Body of pancreas (tissue), 4 donors: Measurements from ENCODE around the gene RUBCN. TPM values are rescaled to one million over a fixed set of nuclear protein-coding genes. Genes with fewer than 3 reads are reported as not detected.
A peak's percentile ranks its signal among the peaks of the same experiment; 100 is the strongest.
"Not testable (repeated sequence)": the region's sequence is repeated elsewhere in the genome, so short reads cannot be mapped to it uniquely, and the experiment has no call there.

Experiments used
- ATAC-seq: fragments of 150-250 bp; one replicate; pipeline ENCODE4 v1.9.1; 2016
- DNase-seq, 4 donors: peaks; one replicate each; pipeline ENCODE4 v3.0.0-alpha.2; 2019
- H3K27ac ChIP-seq, 4 donors: fragments of 200-600 bp; sonication (generic); 1 replicate in 3 of 4; 2 replicates in 1 of 4; pipeline versions ENCODE4 v1.5.1 to v1.6.1; 2016 to 2019; ENCODE audit warnings: mild to moderate bottlenecking in 1 of 4, mixed read lengths in 1 of 4, moderate library complexity in 1 of 4
- H3K27me3 ChIP-seq, 2 donors: fragments of 200-600 bp; sonication (generic); one replicate each; pipeline ENCODE4 v1.6.0; 2016; ENCODE audit warnings: mild to moderate bottlenecking in 1 of 2
- H3K36me3 ChIP-seq, 2 donors: fragments of 200-600 bp; sonication (generic); replicated peaks in 1 of 2; 2 replicates each; pipeline ENCODE4 v1.5.1; 2016; ENCODE audit warnings: low read depth in 2 of 2; ENCODE audit not compliant: insufficient read depth in 1 of 2
- H3K4me1 ChIP-seq: fragments of 200-600 bp; sonication (generic); one replicate; pipeline ENCODE4 v1.6.0; 2016
- H3K4me3 ChIP-seq, 2 donors: fragments of 200-600 bp; sonication (generic); 1 replicate in 1 of 2; 2 replicates in 1 of 2; pipeline ENCODE4 v1.5.1; 2016 to 2019
- H3K9me3 ChIP-seq, 3 donors: fragments of 200-600 bp; sonication (generic); 1 replicate in 2 of 3; 2 replicates in 1 of 3; pipeline ENCODE4 v1.5.1; 2016
- CTCF ChIP-seq, 7 experiments: fragments of 450-650 bp in 4 of 7; fragments of 200-600 bp in 3 of 7; sonication (generic) in 3 of 7; IDR thresholded peaks; one replicate each; pipeline ENCODE4 v1.5.1; 2016 to 2019; ENCODE audit warnings: antibody characterized with exemption in 7 of 7
- POLR2A ChIP-seq, 3 donors: fragments of 450-650 bp; IDR thresholded peaks; one replicate each; pipeline ENCODE4 v1.6.1; 2016; ENCODE audit warnings: antibody characterized with exemption in 3 of 3, mild to moderate bottlenecking in 2 of 3
- WGBS, 2 donors: methylation state at CpG; one replicate each; pipeline ENCODE4 v1.1.5; 2017; 5-methylcytosine and 5-hydroxymethylcytosine counted together
- intact Hi-C: fragments of 100-400 bp; cut with DNase I; formaldehyde crosslinking; loops from one replicate; pipeline ENCODE4 v1.15.1; 2023
- total RNA-seq, 2 donors: library from RNA; depleted of rRNA; stranded (reverse); fragments of >200 nt; gene quantifications; one replicate each; pipeline ENCODE4 v1.1.0, GENCODE V29; 2016

RUBCN gene
- total RNA-seq, 2 donors from 2014 or later = 23.1 to 33.0 TPM

GRCh38 chr3:197673170-197673569 lies 63.5 kb downstream of the RUBCN start:
- intact Hi-C loops = no loop called here
- 93 to 94% methylated on average over 4 of the region's 4 CpGs for WGBS, 2 donors
- no peak for DNase-seq
- no peaks in the 10 kb centered on the region for H3K27me3 ChIP-seq
- H3K27ac ChIP-seq = no peak overlapping the region
- H3K4me3 ChIP-seq = no peak overlapping the region
- ATAC-seq = no peak
- H3K36me3 ChIP-seq = peaks cover 0 to 11% of the 10 kb centered on the region in 2 donors
- no peaks in the 10 kb centered on the region for H3K9me3 ChIP-seq
- TF ChIP-seq CTCF (IDR thresholded peaks at IDR 0.05) (no peak), POLR2A (IDR thresholded peaks at IDR 0.05) (no peak)
- peaks cover 21% of the 10 kb centered on the region for H3K4me1 ChIP-seq

- TF ChIP-seq CTCF (IDR thresholded peaks at IDR 0.05) (no peak), POLR2A (IDR thresholded peaks at IDR 0.05) (no peak)
- Histone ChIP-seq H3K4me3 (no peak overlapping the region), H3K27me3 (no peaks in the 10 kb centered on the region), H3K4me1 (peaks cover 30% of the 10 kb centered on the region), H3K36me3 (peaks cover 0 to 8% of the 10 kb centered on the region in 2 donors), H3K27ac (no peak overlapping the region), H3K9me3 (no peaks in the 10 kb centered on the region)
- 91 to 100% methylated on average over 1 of the region's 1 CpG for WGBS, 2 donors
- intact Hi-C loops = no loop called here
- DNase-seq (no peak), ATAC-seq (no peak)
Observed at GRCh38 chr3:197670361-197670760, 66.3 kb downstream of the RUBCN start.

GRCh38 chr3:197667968-197668367 lies 68.7 kb downstream of the RUBCN start:
- intact Hi-C loops = no loop called here
- no peaks in the 10 kb centered on the region for H3K9me3 ChIP-seq
- no peak overlapping the region for H3K4me3 ChIP-seq
- DNase-seq (peak in 3 of 4 donors; percentile 39 to 48 (median 43)), ATAC-seq (peak; percentile 43)
- H3K27me3 ChIP-seq = no peaks in the 10 kb centered on the region
- WGBS, 2 donors = 25 to 41% methylated on average over 5 of the region's 5 CpGs
- H3K27ac ChIP-seq = peak overlapping the region; percentile 61 to 77 (median 64)
- H3K36me3 ChIP-seq = no peaks in the 10 kb centered on the region
- peak in 1 of 3 donors; percentile 25 for TF ChIP-seq POLR2A (IDR thresholded peaks at IDR 0.05)
- TF ChIP-seq CTCF (IDR thresholded peaks at IDR 0.05) = no peak
- H3K4me1 ChIP-seq = peaks cover 35% of the 10 kb centered on the region

- intact Hi-C loops, ATAC-seq, H3K9me3 ChIP-seq, DNase-seq, H3K4me3 ChIP-seq, H3K36me3 ChIP-seq, H3K27me3 ChIP-seq: not testable (repeated sequence)
- 100% methylated on average over 1 of the region's 3 CpGs for WGBS, 2 donors
- Histone ChIP-seq H3K27ac (peak overlapping the region; percentile 61 to 69 (median 64)), H3K4me1 (peaks cover 35% of the 10 kb centered on the region)
Observed at GRCh38 chr3:197667293-197667692, 69.4 kb downstream of the RUBCN start.

GRCh38 chr3:197666221-197666842 lies 70.4 kb downstream of the RUBCN start:
- H3K9me3 ChIP-seq, H3K36me3 ChIP-seq, H3K4me3 ChIP-seq, H3K27me3 ChIP-seq, ATAC-seq, intact Hi-C loops: not testable (repeated sequence)
- DNase-seq = peak in 1 of 4 donors; percentile 36
- Histone ChIP-seq H3K4me1 (peaks cover 35% of the 10 kb centered on the region), H3K27ac (peak overlapping the region in 3 of 4 donors; percentile 17 to 37 (median 24))
- 67% methylated on average over 8 of the region's 26 CpGs; no CpG with 5 or more reads in 1 of the 2 donors for WGBS, 2 donors

GRCh38 chr3:197665549-197665948 lies 71.2 kb downstream of the RUBCN start:
- peak; percentile 2 for ATAC-seq
- H3K9me3 ChIP-seq, H3K27me3 ChIP-seq, DNase-seq, H3K4me3 ChIP-seq, intact Hi-C loops, H3K27ac ChIP-seq, H3K36me3 ChIP-seq: not testable (repeated sequence)
- peaks cover 32% of the 10 kb centered on the region for H3K4me1 ChIP-seq
- no CpG with 5 or more reads among the region's 15 CpGs for whole genome bisulfite sequencing, 2 donors

GRCh38 chr3:197665142-197665491 lies 71.6 kb downstream of the RUBCN start:
- DNase-seq, intact Hi-C loops, H3K27ac ChIP-seq, H3K4me3 ChIP-seq, H3K36me3 ChIP-seq, H3K27me3 ChIP-seq, H3K9me3 ChIP-seq: not testable (repeated sequence)
- peaks cover 30% of the 10 kb centered on the region for H3K4me1 ChIP-seq
- 0% methylated on average over 2 to 5 of the region's 32 CpGs for WGBS, 2 donors
- ATAC-seq = peak; percentile 90

- DNase-seq, H3K36me3 ChIP-seq, intact Hi-C loops, H3K27ac ChIP-seq, H3K27me3 ChIP-seq, H3K4me3 ChIP-seq, H3K9me3 ChIP-seq: not testable (repeated sequence)
- ATAC-seq = peak; percentile 54
- peaks cover 30% of the 10 kb centered on the region for H3K4me1 ChIP-seq
- WGBS, 2 donors = 0 to 3% methylated on average over 15 to 24 of the region's 29 CpGs
Observed at GRCh38 chr3:197664414-197665141, 72.1 kb downstream of the RUBCN start.
